BLaER1 treated with 17β-estradiol and CSF1 and Interleukin-3, amounts not matched to agents 10 nM and 100 nM (cell line): ENCODE results near the gene BOLA1.
"Not testable (repeated sequence)": the region's sequence is repeated elsewhere in the genome, so short reads cannot be mapped to it uniquely, and the experiment has no call there.

ENCODE experiments used
- H3K27ac ChIP-seq, 11 experiments: shearing (Covaris generic); formaldehyde crosslinking; 2 replicates each; pipeline ENCODE4 v1.8.1; 2022
- H3K27me3 ChIP-seq, 11 experiments: shearing (Covaris generic); formaldehyde crosslinking; 2 replicates each; pipeline ENCODE4 v1.8.1; 2022
- H3K36me3 ChIP-seq, 11 experiments: shearing (Covaris generic); formaldehyde crosslinking; 2 replicates each; pipeline ENCODE4 v1.8.1; 2022
- H3K4me1 ChIP-seq, 10 experiments: shearing (Covaris generic); formaldehyde crosslinking; 2 replicates each; pipeline ENCODE4 v1.8.1; 2022
- H3K4me2 ChIP-seq, 11 experiments: shearing (Covaris generic); formaldehyde crosslinking; 2 replicates each; pipeline ENCODE4 v1.8.1; 2022
- H3K4me3 ChIP-seq, 10 experiments: shearing (Covaris generic); formaldehyde crosslinking; 2 replicates each; pipeline ENCODE4 v1.8.1; 2022
- H3K9ac ChIP-seq, 11 experiments: shearing (Covaris generic); formaldehyde crosslinking; 2 replicates each; pipeline ENCODE4 v1.8.1; 2022
- H3K9me3 ChIP-seq, 11 experiments: shearing (Covaris generic); formaldehyde crosslinking; replicated peaks in 1 of 11; 2 replicates each; pipeline ENCODE4 v1.8.1; 2022
- H4K20me1 ChIP-seq, 11 experiments: shearing (Covaris generic); formaldehyde crosslinking; 2 replicates each; pipeline ENCODE4 v1.8.1; 2022
- Cebpa-rat ChIP-seq, 11 experiments: shearing (Covaris generic); IDR thresholded peaks; 2 replicates each; pipeline ENCODE4 v1.8.1; 2022

BOLA1 gene

DNA sequence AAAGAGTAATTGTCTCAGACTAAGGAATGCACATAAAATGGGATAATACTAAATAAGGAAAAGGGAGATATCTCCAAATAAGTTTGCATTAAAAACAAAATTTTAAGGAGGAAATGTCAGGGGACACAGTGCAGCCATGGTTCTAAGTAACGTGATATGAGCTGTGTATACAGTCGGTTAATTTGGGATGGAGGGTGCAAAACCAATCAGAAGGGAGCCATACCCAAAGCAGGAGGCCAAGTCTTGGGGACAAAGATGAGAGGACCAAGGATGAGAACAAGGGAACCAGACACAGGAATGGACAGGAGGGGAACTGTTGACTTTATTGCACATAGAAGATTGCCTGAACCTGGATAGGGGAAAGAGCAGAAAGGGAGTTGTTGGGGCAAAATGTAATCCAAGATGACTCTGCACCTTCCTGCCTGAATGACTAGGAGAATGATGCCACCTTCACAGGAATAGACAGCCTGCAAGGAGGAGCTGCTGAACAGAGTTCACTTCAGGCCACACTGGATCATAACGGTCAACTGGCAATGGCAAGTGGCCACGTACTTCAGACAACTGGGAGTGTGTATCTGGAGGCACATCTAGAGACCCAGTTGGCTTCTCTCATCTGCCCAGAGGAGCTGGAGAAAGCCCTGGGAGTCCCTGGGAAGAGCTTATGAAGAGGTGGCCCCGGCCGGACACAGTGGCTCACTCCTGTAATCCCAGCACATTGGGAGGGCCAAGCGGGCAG is 22.0 kb upstream of the BOLA1 start:
- Histone ChIP-seq H4K20me1 (peaks cover 0 to 45% (median 0%) of the 10 kb centered on the region in 11 experiments; a peak in 6 of 22 replicates), H3K27ac (no peak overlapping the region), H3K9ac (no peak overlapping the region), H3K36me3 (no peaks in the 10 kb centered on the region), H3K9me3 (no peaks in the 10 kb centered on the region), H3K4me1 (peaks cover 0 to 7% (median 0%) of the 10 kb centered on the region in 10 experiments; a peak in 2 of 20 replicates), H3K4me3 (no peak overlapping the region), H3K27me3 (no peaks in the 10 kb centered on the region), H3K4me2 (no peak overlapping the region)
- TF ChIP-seq Cebpa-rat (IDR thresholded peaks at IDR 0.05): no peak

DNA sequence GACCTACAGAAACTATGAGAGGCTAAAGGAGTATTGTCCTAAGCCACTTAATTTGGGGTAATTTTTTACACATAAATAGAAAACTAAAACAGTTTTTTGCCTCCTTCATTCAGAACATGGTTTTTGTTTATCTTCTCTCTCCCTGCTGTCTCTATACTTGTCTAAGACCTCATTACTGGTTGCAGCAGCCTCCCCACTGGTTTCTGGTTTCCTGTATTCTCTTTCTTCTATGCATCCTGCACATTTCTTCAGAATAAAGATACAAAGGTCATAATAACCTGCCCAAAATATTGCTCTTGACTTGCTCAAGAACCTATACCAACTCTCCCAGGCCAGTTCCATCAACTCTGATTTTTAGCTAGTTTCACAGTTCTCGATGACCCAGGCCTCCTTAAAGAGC is 19.8 kb upstream of the BOLA1 start:
- Histone ChIP-seq H3K36me3 (no peaks in the 10 kb centered on the region), H3K9me3 (no peaks in the 10 kb centered on the region), H3K4me3 (no peak overlapping the region), H3K4me2 (peak overlapping the region in 2 of 11 experiments; percentile 20 to 29; a peak in 1 of 22 replicates), H4K20me1 (peaks cover 0 to 67% (median 11%) of the 10 kb centered on the region in 11 experiments; a peak in 12 of 22 replicates), H3K9ac (no peak overlapping the region), H3K4me1 (peaks cover 11 to 19% (median 12%) of the 10 kb centered on the region in 10 experiments), H3K27me3 (no peaks in the 10 kb centered on the region), H3K27ac (no peak overlapping the region)
- TF ChIP-seq Cebpa-rat (IDR thresholded peaks at IDR 0.05): no peak

DNA sequence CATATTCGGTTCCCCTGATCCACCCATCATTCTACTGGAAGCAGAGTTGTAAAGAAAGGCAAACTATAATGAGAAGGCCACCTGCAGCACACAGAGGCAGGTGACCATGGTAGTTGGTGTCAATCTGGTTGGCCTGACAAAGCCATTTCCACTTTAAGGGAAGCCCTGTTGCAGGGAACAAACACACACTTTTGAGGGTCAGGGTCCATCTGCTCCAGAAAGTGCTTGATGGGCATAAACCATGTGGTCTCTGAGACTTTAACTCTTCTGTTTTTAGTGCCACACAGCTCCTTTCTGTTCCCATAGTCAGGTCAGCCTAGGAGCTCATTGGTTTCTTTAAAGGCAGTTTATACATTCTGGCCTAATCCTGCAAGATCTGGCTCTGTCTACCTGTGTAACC is 17.5 kb upstream of the BOLA1 start:
- Histone ChIP-seq H3K27me3 (no peaks in the 10 kb centered on the region), H3K9ac (no peak overlapping the region), H3K9me3 (no peaks in the 10 kb centered on the region), H3K4me1 (peaks cover 14 to 29% (median 17%) of the 10 kb centered on the region in 10 experiments), H3K4me3 (no peak overlapping the region), H4K20me1 (peaks cover 11 to 78% (median 27%) of the 10 kb centered on the region in 11 experiments; a peak in 15 of 22 replicates), H3K36me3 (no peaks in the 10 kb centered on the region), H3K27ac (no peak overlapping the region), H3K4me2 (no peak overlapping the region)
- no peak for TF ChIP-seq Cebpa-rat (IDR thresholded peaks at IDR 0.05)

DNA sequence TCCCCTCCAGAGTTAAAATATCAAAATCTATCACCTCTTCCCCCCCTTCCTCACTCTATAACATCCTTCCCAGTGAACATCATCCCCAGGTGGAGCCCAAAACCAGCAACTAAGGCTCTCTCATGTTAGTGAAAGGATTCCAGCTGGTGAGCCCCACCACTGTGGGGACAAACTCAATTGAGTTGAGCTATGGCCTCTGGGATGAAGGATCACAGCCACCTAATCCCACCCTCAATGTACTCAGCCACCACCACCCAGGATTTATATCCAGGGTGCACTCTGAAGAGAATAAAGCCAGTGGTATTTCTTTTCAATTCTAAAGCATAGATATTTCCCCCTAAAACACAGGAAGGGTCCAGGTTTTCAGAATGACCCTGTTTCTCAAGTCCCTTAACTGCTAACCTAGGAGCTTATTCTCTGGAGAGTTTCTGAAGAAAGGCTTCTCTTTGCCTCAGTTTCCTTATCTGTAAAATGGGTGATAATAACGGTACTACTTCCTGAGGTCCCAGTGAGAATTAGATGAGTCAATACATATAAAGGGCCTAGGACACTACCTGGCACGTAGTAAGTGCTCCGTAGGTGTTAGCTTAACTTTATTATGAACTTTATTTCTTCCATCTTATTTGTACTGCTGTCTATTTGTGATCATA is 15.6 kb upstream of the BOLA1 start:
- no peaks in the 10 kb centered on the region for H3K27me3 ChIP-seq
- no peak for TF ChIP-seq Cebpa-rat (IDR thresholded peaks at IDR 0.05)
- peaks cover 14 to 32% (median 18%) of the 10 kb centered on the region in 10 experiments for H3K4me1 ChIP-seq
- no peaks in the 10 kb centered on the region for H3K9me3 ChIP-seq
- H3K36me3 ChIP-seq: no peaks in the 10 kb centered on the region
- peak overlapping the region; percentile 84 to 96 (median 90) for H3K4me2 ChIP-seq
- peak overlapping the region in 9 of 11 experiments; percentile 88 to 97 (median 95); a peak in 15 of 22 replicates for H3K27ac ChIP-seq
- peak overlapping the region in 8 of 10 experiments; percentile 62 to 80 (median 76); a peak in 12 of 20 replicates for H3K4me3 ChIP-seq
- peak overlapping the region in 9 of 11 experiments; percentile 87 to 97 (median 95); a peak in 16 of 22 replicates for H3K9ac ChIP-seq
- H4K20me1 ChIP-seq: peaks cover 11 to 67% (median 27%) of the 10 kb centered on the region in 11 experiments; a peak in 15 of 22 replicates

DNA sequence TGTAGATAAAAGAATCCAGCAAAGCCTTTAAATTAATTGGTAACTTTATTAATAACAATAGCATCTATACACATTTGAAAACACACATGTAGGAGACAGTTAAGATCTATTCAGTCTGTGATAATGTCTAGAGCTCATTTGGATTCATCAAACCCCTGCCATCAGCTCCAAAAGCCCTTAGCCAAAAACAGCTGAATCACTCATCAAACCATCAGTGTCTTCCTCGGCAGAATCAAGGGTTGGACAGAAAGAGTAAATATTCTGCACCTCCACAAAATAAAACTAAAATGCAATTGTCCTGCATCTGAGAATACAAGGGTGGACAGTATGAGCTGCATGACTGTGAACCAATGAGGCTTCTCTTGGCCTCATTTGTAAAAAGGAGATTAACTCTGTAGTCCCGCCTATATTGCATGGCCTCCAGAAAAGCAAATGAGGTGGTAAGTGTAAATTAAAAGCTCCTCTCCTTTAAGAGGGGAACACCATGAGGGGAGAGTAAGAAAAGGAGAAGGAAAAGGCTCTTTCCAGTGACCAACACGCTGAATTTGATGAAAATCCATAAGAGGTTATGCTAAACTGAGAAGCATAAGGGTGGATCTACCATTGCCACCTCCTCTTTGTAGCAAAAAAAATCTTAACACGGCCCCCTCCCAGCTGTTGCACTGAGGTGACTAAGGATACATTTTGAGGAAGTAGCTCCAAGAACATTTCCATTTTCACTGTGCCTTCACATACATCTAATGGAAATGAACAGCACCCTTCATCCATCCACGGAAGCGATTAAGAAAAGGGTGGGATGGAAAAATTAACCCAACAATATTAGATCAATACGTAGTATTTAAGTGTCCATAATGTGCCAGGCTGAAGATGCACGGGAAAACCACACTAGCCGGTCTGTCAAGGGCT is 14.7 kb upstream of the BOLA1 start:
- H3K4me2 ChIP-seq: peak overlapping the region; percentile 84 to 96 (median 90)
- H3K27me3 ChIP-seq: no peaks in the 10 kb centered on the region
- TF ChIP-seq Cebpa-rat (IDR thresholded peaks at IDR 0.05): no peak
- H4K20me1 ChIP-seq: peaks cover 11 to 58% (median 27%) of the 10 kb centered on the region in 11 experiments; a peak in 15 of 22 replicates
- no peaks in the 10 kb centered on the region for H3K36me3 ChIP-seq
- no peaks in the 10 kb centered on the region for H3K9me3 ChIP-seq
- peak overlapping the region; percentile 88 to 97 (median 94) for H3K27ac ChIP-seq
- peak overlapping the region; percentile 87 to 97 (median 94) for H3K9ac ChIP-seq
- peak overlapping the region; percentile 59 to 80 (median 76) for H3K4me3 ChIP-seq
- H3K4me1 ChIP-seq: peaks cover 22 to 36% (median 26%) of the 10 kb centered on the region in 10 experiments

DNA sequence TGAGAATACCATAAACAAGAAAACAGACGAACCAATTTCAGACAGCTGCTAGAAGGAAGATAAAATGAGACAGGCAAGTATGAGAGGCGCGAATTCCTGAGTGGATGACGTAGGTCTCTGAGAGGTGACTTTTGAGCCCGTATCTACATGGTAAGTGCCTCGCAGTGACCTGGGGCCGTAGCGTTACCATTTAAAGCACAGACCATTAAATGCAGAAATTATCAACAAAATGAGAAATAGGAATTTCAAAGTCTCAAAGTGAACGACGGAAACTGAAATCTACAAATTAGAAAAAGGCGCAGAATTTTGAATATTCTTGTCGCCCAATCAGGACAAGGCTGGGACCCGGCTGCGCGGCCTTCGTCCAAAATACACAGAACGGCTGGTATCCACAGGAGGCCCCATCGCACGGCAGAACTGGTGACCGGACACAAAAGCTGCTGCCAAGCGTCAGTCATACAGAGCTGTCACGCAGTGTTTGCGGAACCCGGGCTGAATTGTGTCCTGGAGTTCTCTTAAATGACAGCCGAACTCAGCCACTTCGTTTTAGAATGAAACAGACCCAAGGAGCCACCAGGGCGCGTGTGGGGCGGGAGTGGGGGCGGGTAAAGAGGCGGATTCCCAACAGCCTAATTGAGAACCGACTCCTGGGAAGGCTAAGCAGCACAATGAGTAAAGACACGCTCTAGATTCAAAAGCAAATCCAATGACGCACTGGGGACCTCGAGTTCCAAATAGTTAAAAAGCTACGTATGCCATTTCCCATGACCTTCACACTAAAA is 13.8 kb upstream of the BOLA1 start:
- Histone ChIP-seq H4K20me1 (peaks cover 11 to 51% (median 27%) of the 10 kb centered on the region in 11 experiments; a peak in 15 of 22 replicates), H3K4me3 (peak overlapping the region; percentile 59 to 80 (median 76)), H3K36me3 (no peaks in the 10 kb centered on the region), H3K4me1 (peaks cover 26 to 35% (median 32%) of the 10 kb centered on the region in 10 experiments), H3K4me2 (peak overlapping the region; percentile 84 to 96 (median 90)), H3K9ac (peak overlapping the region; percentile 87 to 97 (median 94)), H3K27me3 (no peaks in the 10 kb centered on the region), H3K27ac (peak overlapping the region; percentile 88 to 97 (median 94)), H3K9me3 (no peaks in the 10 kb centered on the region)
- TF ChIP-seq Cebpa-rat (IDR thresholded peaks at IDR 0.05): no peak

DNA sequence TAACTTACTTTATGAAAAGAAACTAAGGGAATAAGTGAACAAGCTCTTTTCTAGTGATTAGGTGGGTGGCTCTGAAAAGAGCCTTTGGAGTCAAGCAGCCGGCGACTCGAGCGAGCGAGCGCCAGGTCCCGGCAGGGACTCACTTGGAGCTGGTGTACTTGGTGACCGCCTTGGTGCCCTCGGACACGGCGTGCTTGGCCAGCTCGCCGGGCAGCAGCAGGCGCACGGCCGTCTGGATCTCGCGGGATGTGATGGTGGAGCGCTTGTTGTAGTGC is 13.3 kb upstream of the BOLA1 start:
- Histone ChIP-seq H4K20me1 (peaks cover 11 to 46% (median 27%) of the 10 kb centered on the region in 11 experiments; a peak in 15 of 22 replicates), H3K4me2 (peak overlapping the region; percentile 84 to 96 (median 90)), H3K4me3 (peak overlapping the region; percentile 59 to 80 (median 76)), H3K9ac (peak overlapping the region; percentile 87 to 97 (median 94)), H3K27ac (peak overlapping the region; percentile 88 to 97 (median 94)), H3K4me1 (peaks cover 28 to 37% (median 34%) of the 10 kb centered on the region in 10 experiments)
- not testable (repeated sequence) for H3K9me3 ChIP-seq, H3K27me3 ChIP-seq, H3K36me3 ChIP-seq
